IMR-90 (cell line): ENCODE data around the gene STX11. TPM values are rescaled to one million over a fixed set of nuclear protein-coding genes. Genes with fewer than 3 reads are reported as not detected.

ENCODE experiments used
- ATAC-seq: fragments of 200-7000 bp; cut with Tn5 transposase; 2 replicates; pipeline ENCODE4 v1.9.1; 2020; ENCODE audit warnings: low read depth, mild to moderate bottlenecking, moderate library complexity
- BruUV-seq: library from RNA; stranded (reverse); fragments of 400-500 nt; replicated peaks from 2 replicates; lab custom pipeline; 2021; lab: Mats Ljungman, UMichigan
- CTCF ChIA-PET: fragments of 300-600 bp; formaldehyde crosslinking; extraction: SDS; loops from one replicate; lab custom pipeline; 2021; ENCODE audit warnings: antibody characterized with exemption; lab: Yijun Ruan, JAX
- POLR2A ChIA-PET: fragments of 300-600 bp; sonication (Branson Sonifier 250); formaldehyde crosslinking; loops from one replicate; lab custom pipeline; 2022; ENCODE audit warnings: antibody characterized with exemption; ENCODE audit not compliant: unreplicated experiment; lab: Charles Lee
- DNase-seq: peaks from one replicate; pipeline ENCODE4 v3.0.0; 2013
- H2AFZ ChIP-seq: replicated peaks from 2 replicates; pipeline ENCODE3; 2013; ENCODE audit warnings: low read length, mild to moderate bottlenecking; ENCODE audit not compliant: poor library complexity
- H2AK5ac ChIP-seq: 2 replicates; pipeline ENCODE4 v1.6.1; 2013; ENCODE audit warnings: low read depth, low read length, inconsistent platforms
- H2AK9ac ChIP-seq: replicated peaks from 2 replicates; pipeline ENCODE3; 2013; ENCODE audit warnings: mild to moderate bottlenecking, low read depth, low read length, moderate library complexity; ENCODE audit not compliant: poor library complexity
- H2BK120ac ChIP-seq: 2 replicates; pipeline ENCODE4 v1.6.1; 2013; ENCODE audit warnings: low read depth, low read length, inconsistent platforms
- H2BK15ac ChIP-seq: 3 replicates; pipeline ENCODE4 v1.6.1; 2013; ENCODE audit warnings: low read depth, low read length, inconsistent platforms
- H2BK20ac ChIP-seq: 2 replicates; pipeline ENCODE4 v1.6.1; 2013; ENCODE audit warnings: low read depth, mild to moderate bottlenecking, inconsistent platforms, low read length, moderate library complexity
- H2BK5ac ChIP-seq: 2 replicates; pipeline ENCODE4 v1.6.1; 2013; ENCODE audit warnings: mild to moderate bottlenecking, low read depth, low read length, inconsistent platforms; ENCODE audit not compliant: poor library complexity, severe bottlenecking
- H3K14ac ChIP-seq: replicated peaks from 2 replicates; pipeline ENCODE4 v1.6.1; 2013; ENCODE audit warnings: low read depth, low read length, inconsistent platforms
- H3K18ac ChIP-seq: 2 replicates; pipeline ENCODE4 v1.6.1; 2013; ENCODE audit warnings: low read depth, low read length, control low read depth
- H3K23ac ChIP-seq: 2 replicates; pipeline ENCODE4 v1.6.1; 2013; ENCODE audit warnings: low read depth, low read length, inconsistent platforms
- H3K27ac ChIP-seq: 2 replicates; pipeline ENCODE4 v1.5.1; 2013; ENCODE audit warnings: mild to moderate bottlenecking, control low read depth, low read length; ENCODE audit not compliant: insufficient read depth
- H3K27me3 ChIP-seq: 2 replicates; pipeline ENCODE4 v1.6.1; 2013; ENCODE audit warnings: low read length; ENCODE audit not compliant: control insufficient read depth, insufficient read depth
- H3K36me3 ChIP-seq: 2 replicates; pipeline ENCODE4 v1.6.1; 2013; ENCODE audit warnings: low read length, mixed read lengths; ENCODE audit not compliant: control insufficient read depth, insufficient read depth
- H3K4ac ChIP-seq: 2 replicates; pipeline ENCODE4 v1.6.1; 2013; ENCODE audit warnings: low read depth, low read length, inconsistent platforms
- H3K4me1 ChIP-seq: 2 replicates; pipeline ENCODE4 v1.6.1; 2013; ENCODE audit warnings: low read length, mixed read lengths; ENCODE audit not compliant: control insufficient read depth, insufficient read depth
- H3K4me2 ChIP-seq: 2 replicates; pipeline ENCODE4 v1.6.1; 2013; ENCODE audit warnings: low read depth, mild to moderate bottlenecking, control low read depth, low read length, moderate library complexity
- H3K4me3 ChIP-seq: 2 replicates; pipeline ENCODE4 v1.5.1; 2013; ENCODE audit warnings: low read depth, mild to moderate bottlenecking, control low read depth, low read length, moderate library complexity; ENCODE audit not compliant: insufficient read depth
- H3K56ac ChIP-seq: 2 replicates; pipeline ENCODE4 v1.6.1; 2013; ENCODE audit warnings: low read length, inconsistent platforms; ENCODE audit not compliant: insufficient read depth; ENCODE audit errors: extremely low read depth
- H3K79me1 ChIP-seq, 2 experiments: 2 replicates each; pipeline ENCODE4 v1.6.1; 2013; ENCODE audit warnings: low read length in 2 of 2, inconsistent platforms in 1 of 2, low read depth in 1 of 2
- H3K9ac ChIP-seq: 2 replicates; pipeline ENCODE4 v1.6.1; 2013; ENCODE audit warnings: low read depth, low read length, control low read depth
- H3K9me1 ChIP-seq: 2 replicates; pipeline ENCODE4 v1.6.1; 2013; ENCODE audit warnings: low read length, inconsistent platforms; ENCODE audit not compliant: insufficient read depth
- H3K9me3 ChIP-seq: 2 replicates; pipeline ENCODE4 v1.6.1; 2013; ENCODE audit warnings: low read length; ENCODE audit not compliant: control insufficient read depth, insufficient read depth
- H4K20me1 ChIP-seq: 2 replicates; pipeline ENCODE4 v1.6.1; 2013; ENCODE audit warnings: low read length, inconsistent platforms; ENCODE audit not compliant: insufficient read depth
- H4K5ac ChIP-seq: 2 replicates; pipeline ENCODE4 v1.6.1; 2013; ENCODE audit warnings: mild to moderate bottlenecking, low read depth, low read length, control low read depth
- H4K8ac ChIP-seq, 2 experiments: 2 replicates each; pipeline ENCODE4 v1.6.1; 2013; ENCODE audit warnings: low read depth in 2 of 2, low read length in 2 of 2, control low read depth in 1 of 2, inconsistent platforms in 1 of 2
- H4K91ac ChIP-seq: 2 replicates; pipeline ENCODE4 v1.6.1; 2013; ENCODE audit warnings: low read depth, low read length, inconsistent platforms; ENCODE audit not compliant: insufficient read depth
- CEBPB ChIP-seq: IDR thresholded peaks from 2 replicates; pipeline ENCODE4 v1.6.1; 2012; ENCODE audit warnings: low read depth, low read length, improper control_type of control experiment
- CTCF ChIP-seq: conservative IDR thresholded peaks from 2 replicates; pipeline ENCODE4 v1.5.1; 2012; ENCODE audit warnings: mild to moderate bottlenecking, low read depth, low read length, improper control_type of control experiment
- RAD21 ChIP-seq: IDR thresholded peaks from 2 replicates; pipeline ENCODE4 v1.6.1; 2012; ENCODE audit warnings: low read length, improper control_type of control experiment
- SMC3 ChIP-seq: fragments of 150-350 bp; IDR thresholded peaks from 2 replicates; pipeline ENCODE4 v1.6.1; 2016; ENCODE audit warnings: low read depth, mild to moderate bottlenecking, antibody characterized with exemption, low read length, moderate library complexity
- WGBS, 2 experiments: methylation state at CpG; one replicate each; pipeline versions ENCODE4 v1.1.5 to v1.1.7; 2013; ENCODE audit warnings: missing lambda C conversion rate in 2 of 2; ENCODE audit not compliant: insufficient read length in 1 of 2; ENCODE audit errors: extremely low coverage in 2 of 2; 5-methylcytosine and 5-hydroxymethylcytosine counted together
- dilution Hi-C: fragments of 300-500 bp; cut with HindIII; formaldehyde crosslinking; loops from one replicate; pipeline ENCODE4 v1.14.3; 2018; ENCODE audit warnings: low sequenced_read_pairs; ENCODE audit not compliant: unreplicated experiment
- in situ Hi-C: fragments of 300-500 bp; cut with MboI; formaldehyde crosslinking; loops from 3 replicates; pipeline ENCODE4 v1.14.3; 2019; ENCODE audit warnings: low sequenced_read_pairs, inconsistent platforms, mixed read lengths
- intact Hi-C: fragments of 100-400 bp; cut with micrococcal nuclease; formaldehyde crosslinking; loops from 2 replicates; pipeline ENCODE4 v1.10.0; 2022
- polyA plus RNA-seq, 3 experiments: library from polyadenylated mRNA; depleted of rRNA; stranded (reverse); fragments of >200 nt; gene quantifications; 2 replicates each; pipeline ENCODE4 v1.2.3, GENCODE V29; 2012; ENCODE audit warnings: low replicate concordance in 1 of 3
- total RNA-seq: library from RNA; depleted of rRNA; stranded (reverse); fragments of >200 nt; gene quantifications from 2 replicates; pipeline ENCODE4 v1.2.3, GENCODE V29; 2012

Gene STX11
- total and polyA plus RNA-seq, 2 of the 4 experiments (the other 2 are of a cell fraction) = 0.54 to 0.68 TPM

DNA sequence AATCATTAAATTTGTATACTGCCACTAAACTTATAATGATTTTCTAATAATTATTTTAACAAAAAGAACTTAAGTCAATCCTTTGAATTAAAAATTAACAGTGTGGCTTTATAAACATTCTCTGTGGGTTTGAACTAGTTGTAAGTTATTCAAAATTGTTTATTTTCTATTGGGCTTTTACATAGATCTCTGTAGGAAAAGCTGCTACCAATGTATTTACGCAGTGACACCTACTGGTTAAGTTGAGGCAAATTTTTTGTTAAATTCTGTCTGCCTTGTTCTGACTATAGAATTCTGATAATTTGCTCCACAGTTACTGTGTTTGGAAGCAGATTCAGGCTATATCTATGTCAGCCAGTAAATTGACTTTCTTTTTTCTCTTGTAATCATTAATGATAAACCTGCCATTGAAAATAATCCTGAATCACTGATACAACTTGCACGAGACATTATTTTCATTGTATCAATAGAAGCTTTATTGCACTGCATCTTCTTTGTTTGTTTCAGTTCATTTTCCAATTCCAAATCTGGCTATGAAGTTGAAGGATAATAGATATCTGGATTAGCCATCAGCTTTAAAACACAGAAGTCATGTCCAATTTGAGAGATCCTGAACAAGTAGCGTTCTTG is 68.9 kb downstream of the STX11 start:
- H3K9me3 ChIP-seq = no peaks in the 10 kb centered on the region
- intact Hi-C loops (loop anchor here (5.0 kb wide), 1 partner anchor 1747 kb away; no protein-coding TSS in a partner anchor), in situ Hi-C loops (no loop called here), dilution Hi-C loops (no loop called here)
- no peak overlapping the region for H4K5ac ChIP-seq
- no peak overlapping the region for H2BK20ac ChIP-seq
- H3K23ac ChIP-seq = no peak overlapping the region
- H3K9ac ChIP-seq = no peak overlapping the region
- no peaks in the 10 kb centered on the region for H4K20me1 ChIP-seq
- H3K18ac ChIP-seq = no peak overlapping the region
- H3K4ac ChIP-seq = no peak overlapping the region
- no peaks in the 10 kb centered on the region for H3K36me3 ChIP-seq
- no peak overlapping the region for H4K91ac ChIP-seq
- TF ChIP-seq CTCF (peak; percentile 73), SMC3 (peak; percentile 55), CEBPB (no peak), RAD21 (peak; percentile 56)
- H3K79me1 ChIP-seq = no peaks in the 10 kb centered on the region
- H3K4me1 ChIP-seq = peaks cover 8% of the 10 kb centered on the region
- H2BK15ac ChIP-seq = no peak overlapping the region
- no CpG with 5 or more reads among the region's 3 CpGs for WGBS, 2 experiments
- H3K56ac ChIP-seq = no peak overlapping the region
- H2AK5ac ChIP-seq = no peak overlapping the region
- H4K8ac ChIP-seq = no peak overlapping the region
- no peak overlapping the region for H2BK120ac ChIP-seq
- no peak overlapping the region for H3K27ac ChIP-seq
- ChIA-PET CTCF (interaction anchor here (0.6 to 1.8 kb wide), 3 partner anchors 102 to 262 kb away, joined by 3 to 4 read pairs (median 3); no protein-coding TSS in a partner anchor), POLR2A (no interaction called here)
- H2AFZ ChIP-seq = no peak overlapping the region
- no peak overlapping the region for H3K4me3 ChIP-seq
- BruUV-seq = no TSS peak
- no peak overlapping the region for H3K4me2 ChIP-seq
- H2BK5ac ChIP-seq = no peak overlapping the region
- DNase-seq (peak; percentile 71), ATAC-seq (no peak)
- no peak overlapping the region for H3K14ac ChIP-seq
- peaks cover 5% of the 10 kb centered on the region for H3K9me1 ChIP-seq
- H3K27me3 ChIP-seq = no peaks in the 10 kb centered on the region
- no peak overlapping the region for H2AK9ac ChIP-seq
